SIG-M5 (cell line): ENCODE results near the gene ZSWIM6.

Experiments
- DNase-seq: peaks from one replicate; lab custom pipeline; 2025; lab: John Stamatoyannopoulos, UW

Gene ZSWIM6

DNA sequence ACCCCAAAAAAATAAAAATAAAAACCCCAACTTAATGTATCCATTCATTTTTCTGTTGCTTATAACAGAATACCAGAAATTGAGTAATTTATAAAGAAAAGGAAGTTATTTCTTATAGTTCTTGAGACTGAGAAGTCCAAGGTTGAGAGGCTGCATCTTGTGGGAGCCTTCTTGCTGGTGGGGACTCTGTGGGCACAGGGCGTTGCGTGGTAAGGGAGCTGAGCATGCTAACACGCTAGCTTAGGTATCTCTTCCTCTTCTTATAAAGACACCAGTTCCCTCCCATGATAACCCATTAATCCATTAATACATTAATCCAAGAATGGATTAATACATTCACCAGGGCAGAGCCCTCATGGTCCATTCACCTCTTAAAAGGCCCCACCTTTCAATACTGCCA is 150.9 kb downstream of the ZSWIM6 start:
- no peak for DNase-seq

GRCh38 chr5:61486476-61486875 is 154.4 kb downstream of the ZSWIM6 start:
- no peak for DNase-seq

- no peak for DNase-seq
Measured at GRCh38 chr5:61489574-61489973, 157.5 kb downstream of the ZSWIM6 start.

GRCh38 chr5:61491861-61492260 is 159.8 kb downstream of the ZSWIM6 start:
- no peak for DNase-seq

GRCh38 chr5:61493973-61494372 is 161.9 kb downstream of the ZSWIM6 start:
- DNase-seq = no peak

- no peak for DNase-seq
Measured at GRCh38 chr5:61496446-61496845, 164.4 kb downstream of the ZSWIM6 start.

- no peak for DNase-seq
Measured at GRCh38 chr5:61496860-61497259, 164.8 kb downstream of the ZSWIM6 start.

GRCh38 chr5:61498121-61498520 is 166.1 kb downstream of the ZSWIM6 start:
- DNase-seq = no peak

DNA sequence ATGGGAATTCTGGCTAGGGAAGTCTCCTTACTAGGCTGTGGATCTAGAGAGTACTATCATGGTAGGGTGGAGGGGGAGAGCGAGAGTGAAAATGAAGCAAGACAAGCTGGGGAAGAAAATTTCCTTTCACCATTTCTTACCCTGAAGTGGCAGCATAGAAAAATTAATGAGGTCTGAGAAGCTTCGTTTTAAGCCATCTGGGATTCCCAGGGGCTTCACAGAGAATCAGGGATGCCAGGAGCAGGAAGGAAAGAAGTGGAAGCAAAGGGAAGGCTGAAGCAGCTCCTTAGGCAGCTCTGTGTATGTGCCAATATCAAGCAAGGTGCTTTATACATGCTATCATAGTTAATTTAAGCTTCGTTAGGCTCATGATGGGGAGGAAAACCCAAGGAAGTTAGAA is 169.9 kb downstream of the ZSWIM6 start:
- no peak for DNase-seq

- no peak for DNase-seq
Measured at GRCh38 chr5:61504143-61504770, 172.2 kb downstream of the ZSWIM6 start.

DNA sequence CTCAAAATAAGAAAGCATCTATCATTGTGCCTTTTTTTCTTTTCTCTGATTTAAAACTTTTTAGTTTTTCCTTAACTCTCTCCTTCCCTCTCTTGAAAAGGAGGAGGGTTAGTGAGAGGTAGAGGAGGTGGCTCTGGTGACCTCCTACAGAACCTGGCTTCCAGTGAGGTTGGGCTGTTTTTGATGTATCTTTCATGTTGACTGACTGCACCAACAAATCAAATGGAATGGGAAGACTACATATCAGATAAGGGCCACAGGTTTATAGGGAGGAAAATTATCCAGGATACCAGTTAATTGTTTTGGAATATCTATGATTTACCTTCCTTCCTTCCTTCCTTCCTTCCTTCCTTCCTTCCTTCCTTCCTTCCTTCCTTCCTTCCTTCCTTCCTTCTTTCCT is 173.2 kb downstream of the ZSWIM6 start:
- no peak for DNase-seq

- DNase-seq = no peak
Measured at GRCh38 chr5:61507232-61507631, 175.2 kb downstream of the ZSWIM6 start.

DNA sequence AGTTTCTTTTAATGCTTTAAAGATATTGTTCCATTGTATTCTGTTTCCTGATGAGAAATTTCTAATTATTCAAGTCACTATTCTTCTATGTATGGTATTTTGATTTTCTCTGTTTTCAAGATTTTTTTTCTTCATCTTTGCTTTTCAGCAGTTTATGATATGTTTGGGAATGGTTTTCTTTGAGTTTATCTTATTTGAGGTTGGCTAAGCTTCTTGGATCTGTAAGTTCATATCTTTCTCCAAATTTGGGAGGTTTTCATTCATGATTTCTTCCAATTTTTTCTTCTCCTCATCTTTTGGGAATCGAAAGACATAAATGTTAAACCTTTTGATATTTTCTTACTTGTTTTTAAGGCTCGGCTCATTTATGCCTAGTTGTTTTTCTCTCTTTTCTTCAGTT is 184.9 kb downstream of the ZSWIM6 start:
- DNase-seq = no peak

DNA sequence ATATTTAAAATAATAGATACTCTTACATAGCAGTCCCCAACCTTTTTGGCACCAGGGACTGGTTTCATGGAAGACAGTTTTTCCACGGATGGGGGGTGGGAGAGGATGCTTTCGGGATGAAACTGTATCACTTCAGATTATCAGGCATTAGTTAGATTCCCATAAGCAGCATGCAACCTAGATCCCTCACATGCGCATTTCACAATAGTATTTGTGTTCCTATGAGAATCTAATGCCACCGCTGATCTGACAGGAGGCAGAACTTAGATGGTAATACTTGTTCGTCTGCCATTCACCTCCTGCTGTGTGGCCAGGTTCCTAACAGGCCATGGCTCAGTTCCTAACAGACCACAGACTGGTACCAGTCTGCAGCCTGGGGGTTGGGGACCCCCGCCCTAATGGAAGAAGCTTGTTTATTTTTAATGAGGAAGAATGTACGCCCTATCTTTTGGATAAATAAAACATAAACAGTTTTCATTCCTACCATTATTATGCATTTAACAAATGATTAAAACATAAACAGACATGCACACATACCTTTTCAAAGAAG is 187.7 kb downstream of the ZSWIM6 start:
- no peak for DNase-seq

DNA sequence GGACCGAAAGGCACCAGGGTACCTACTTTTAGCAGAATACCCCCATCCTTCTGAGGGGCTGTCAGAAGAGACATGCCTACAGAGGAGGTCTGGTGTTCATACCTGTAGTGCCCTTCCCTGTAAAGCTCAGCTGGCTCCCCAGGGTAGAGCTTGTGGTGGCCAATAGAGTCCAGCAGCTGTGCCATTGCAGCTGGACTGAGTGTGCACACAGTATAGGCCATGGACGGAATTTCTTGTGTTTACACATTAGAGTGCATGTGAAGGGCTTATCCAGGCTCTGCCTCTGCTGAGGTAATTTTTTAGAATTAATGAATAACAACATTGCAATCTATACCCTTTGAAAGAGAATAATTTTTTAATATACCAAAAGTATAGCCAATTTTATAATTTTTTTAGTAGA is 191.0 kb downstream of the ZSWIM6 start:
- DNase-seq = no peak

GRCh38 chr5:61523997-61524396 is 191.9 kb downstream of the ZSWIM6 start:
- DNase-seq = no peak

- DNase-seq = no peak
Measured at GRCh38 chr5:61525512-61526206, 193.6 kb downstream of the ZSWIM6 start.

DNA sequence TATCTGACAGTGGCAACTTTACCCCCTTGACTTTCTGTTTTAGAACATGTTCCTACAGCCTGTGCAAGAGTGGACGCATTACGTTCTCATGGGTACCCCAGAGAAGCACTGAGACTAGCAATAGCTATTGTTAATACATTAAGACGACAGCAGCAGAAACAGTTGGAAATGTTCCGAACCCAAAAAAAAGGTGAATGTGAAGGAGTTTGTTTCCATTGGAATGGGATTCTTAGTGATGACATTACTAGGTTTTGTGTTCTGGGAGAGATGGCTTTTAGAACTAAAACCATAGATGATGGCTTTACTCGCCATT is 194.1 kb downstream of the ZSWIM6 start:
- no peak for DNase-seq

DNA sequence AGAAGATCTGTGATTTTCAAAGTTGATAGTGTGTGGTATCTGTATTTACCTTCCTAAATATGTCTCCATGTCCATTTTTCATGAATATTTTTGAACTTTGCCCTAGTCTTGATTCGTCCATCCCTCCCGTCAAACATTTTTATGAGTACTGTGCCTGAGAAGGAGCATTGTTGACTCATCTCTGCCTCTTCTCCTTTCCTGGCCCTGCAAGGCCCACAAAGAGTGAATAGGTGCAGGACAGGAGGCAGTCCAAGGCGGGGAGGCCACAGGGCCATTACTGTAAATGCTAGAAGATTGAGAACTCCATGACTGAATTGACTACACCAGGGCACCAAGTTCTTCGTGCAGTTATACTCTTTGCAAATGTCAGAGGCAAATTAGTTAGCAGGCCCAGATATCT is 200.9 kb downstream of the ZSWIM6 start:
- DNase-seq = no peak

- no peak for DNase-seq
Measured at GRCh38 chr5:61534481-61535267, 202.6 kb downstream of the ZSWIM6 start.

DNA sequence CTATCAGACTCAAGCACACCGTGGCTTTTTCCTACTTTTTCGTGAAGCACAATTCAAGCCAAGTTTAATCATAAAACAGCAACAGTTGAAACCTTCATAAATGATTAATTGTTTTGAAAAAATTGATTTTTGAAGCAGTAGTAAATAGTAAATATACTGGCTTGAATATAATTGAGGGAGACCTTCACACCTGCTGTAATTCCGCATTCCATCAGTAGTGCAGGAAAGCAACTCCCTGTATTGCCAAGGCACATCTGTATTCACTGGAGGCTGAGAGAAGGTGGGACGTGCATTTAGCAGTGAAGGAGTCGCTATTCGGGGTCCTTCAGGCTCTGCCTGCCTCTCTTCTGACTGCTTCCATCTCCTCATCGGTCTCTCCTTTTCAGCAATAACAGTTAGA is 203.8 kb downstream of the ZSWIM6 start:
- no peak for DNase-seq

GRCh38 chr5:61536922-61537321 is 204.9 kb downstream of the ZSWIM6 start:
- no peak for DNase-seq
